HG02981 (cell line): Measurements from ENCODE around the gene L3MBTL2.
"Not testable (repeated sequence)": the region's sequence is repeated elsewhere in the genome, so short reads cannot be mapped to it uniquely, and the experiment has no call there.

Experiments used
- ATAC-seq: cut with Tn5 transposase; IDR thresholded peaks from one replicate; pipeline ENCODE4 v1.9.1; 2021; ENCODE audit warnings: mild to moderate bottlenecking, moderate library complexity; ENCODE audit not compliant: unreplicated experiment

L3MBTL2 gene

GRCh38 chr22:41240377-41241132 is 35.4 kb downstream of the L3MBTL2 start, which contains the start of gene CHADL:
CHADL (minus strand) TSS chr22:41240931; CDS start chr22:41240881, 50 bp downstream.
- ATAC-seq: no peak

GRCh38 chr22:41241133-41241676 is 36.1 kb downstream of the L3MBTL2 start:
- ATAC-seq: no peak

- no peak for ATAC-seq
Measured at GRCh38 chr22:41242396-41243117, 37.4 kb downstream of the L3MBTL2 start.

- no peak for ATAC-seq
Measured at GRCh38 chr22:41243361-41243760, 38.2 kb downstream of the L3MBTL2 start.

- no peak for ATAC-seq
Measured at GRCh38 chr22:41245917-41246499, 40.9 kb downstream of the L3MBTL2 start.

GRCh38 chr22:41247703-41248102 is 42.6 kb downstream of the L3MBTL2 start:
- no peak for ATAC-seq

GRCh38 chr22:41248314-41248713 is 43.2 kb downstream of the L3MBTL2 start:
- no peak for ATAC-seq

GRCh38 chr22:41248758-41249157 is 43.6 kb downstream of the L3MBTL2 start:
- no peak for ATAC-seq

GRCh38 chr22:41249442-41249841 is 44.3 kb downstream of the L3MBTL2 start:
- ATAC-seq: no peak

GRCh38 chr22:41250127-41250526 is 45.0 kb downstream of the L3MBTL2 start:
- no peak for ATAC-seq

- ATAC-seq: no peak
Measured at GRCh38 chr22:41252365-41252764, 47.3 kb downstream of the L3MBTL2 start.

GRCh38 chr22:41254230-41254629 is 49.1 kb downstream of the L3MBTL2 start:
- ATAC-seq: no peak

- ATAC-seq: no peak
Measured at GRCh38 chr22:41256254-41257253, 51.4 kb downstream of the L3MBTL2 start.

GRCh38 chr22:41257696-41258095 is 52.6 kb downstream of the L3MBTL2 start:
- ATAC-seq: no peak

- ATAC-seq: not testable (repeated sequence)
Measured at GRCh38 chr22:41259756-41260155, 54.6 kb downstream of the L3MBTL2 start.

- no peak for ATAC-seq
Measured at GRCh38 chr22:41260871-41261270, 55.8 kb downstream of the L3MBTL2 start.

GRCh38 chr22:41261541-41262249 is 56.6 kb downstream of the L3MBTL2 start:
- no peak for ATAC-seq

GRCh38 chr22:41262250-41262765 is 57.2 kb downstream of the L3MBTL2 start:
- no peak for ATAC-seq

- ATAC-seq: no peak
Measured at GRCh38 chr22:41263704-41264103, 58.6 kb downstream of the L3MBTL2 start.
